GM12801 (cell line): ENCODE data around the gene ZNF503.

Experiments used
- CTCF ChIP-seq: IDR thresholded peaks from one replicate; pipeline ENCODE4 v1.5.1; 2011; ENCODE audit warnings: control low read depth; ENCODE audit not compliant: insufficient read length; ENCODE audit errors: extremely low read depth

The ZNF503 gene

GRCh38 chr10:75401569-75402485, at the start of gene ZNF503:
ZNF503 (minus strand) TSS chr10:75401764; CDS start chr10:75401419, 345 bp downstream.
- TF ChIP-seq CTCF: no peak

GRCh38 chr10:75450644-75451640, 49.4 kb upstream of the ZNF503 start:
- TF ChIP-seq CTCF: no peak

GRCh38 chr10:75450075-75450445, 48.5 kb upstream of the ZNF503 start:
- no peak for TF ChIP-seq CTCF

GRCh38 chr10:75449382-75450074, 48.0 kb upstream of the ZNF503 start:
- no peak for TF ChIP-seq CTCF

GRCh38 chr10:75448166-75448565, 46.6 kb upstream of the ZNF503 start:
- no peak for TF ChIP-seq CTCF

- TF ChIP-seq CTCF: no peak
Observed at GRCh38 chr10:75446508-75446907, 44.9 kb upstream of the ZNF503 start.
